Measurements from ENCODE around the gene SMG6. TPM values are rescaled to one million over a fixed set of nuclear protein-coding genes. Genes with fewer than 3 reads are reported as not detected.
A peak's percentile ranks its signal among the peaks of the same experiment; 100 is the strongest.

The SMG6 gene
- total and polyA plus RNA-seq, 2 experiments from 2014 or later = 11.9 to 19.9 TPM

GRCh38 chr17:2335726-2336214 lies 32.2 kb upstream of the SMG6 start:
- 6% methylated on average over 17 of the region's 17 CpGs for WGBS (ENCODE audit: low lambda C conversion rate, missing lambda C conversion rate)
- H3K36me3 ChIP-seq (replicated peaks; ENCODE audit: insufficient read depth, low read depth) = no peaks in the 10 kb centered on the region
- H3K27me3 ChIP-seq = no peaks in the 10 kb centered on the region
- peak overlapping the region; percentile 88 for H3K4me3 ChIP-seq
- no peak for TF ChIP-seq CTCF (IDR thresholded peaks at IDR 0.05; ENCODE audit: poor library complexity)
- no peak for TF ChIP-seq EZH2phosphoT487 (IDR thresholded peaks at IDR 0.05; ENCODE audit: low read depth, severe bottlenecking, unreplicated experiment)
- no peak for TF ChIP-seq EZH2 (IDR thresholded peaks at IDR 0.05; ENCODE audit: borderline replicate concordance)
- H3K9me3 ChIP-seq (ENCODE audit: low read depth) = no peaks in the 10 kb centered on the region
- H4K20me1 ChIP-seq (ENCODE audit: insufficient read depth, poor library complexity, severe bottlenecking) = no peaks in the 10 kb centered on the region
- peak overlapping the region; percentile 56 for H3K27ac ChIP-seq
- DNase-seq (ENCODE audit: low spot score) = peak; percentile 11
- H3K4me1 ChIP-seq (ENCODE audit: insufficient read depth) = peaks cover 8% of the 10 kb centered on the region
- H3K79me2 ChIP-seq = peaks cover 33% of the 10 kb centered on the region
- H2AFZ ChIP-seq = peak overlapping the region; percentile 61
- H3K9me2 ChIP-seq (replicated peaks; ENCODE audit: insufficient read depth) = no peaks in the 10 kb centered on the region
- peak overlapping the region; percentile 97 for H3K4me2 ChIP-seq

GRCh38 chr17:2331303-2331702 lies 27.7 kb upstream of the SMG6 start:
- DNase-seq (ENCODE audit: low spot score) = no peak
- Histone ChIP-seq H3K27me3 (no peaks in the 10 kb centered on the region), H3K4me3 (no peak overlapping the region), H3K27ac (no peak overlapping the region), H3K9me3 (ENCODE audit: low read depth) (no peaks in the 10 kb centered on the region), H3K9me2 (replicated peaks; ENCODE audit: insufficient read depth) (no peaks in the 10 kb centered on the region), H4K20me1 (ENCODE audit: insufficient read depth, poor library complexity, severe bottlenecking) (no peaks in the 10 kb centered on the region), H3K36me3 (replicated peaks; ENCODE audit: insufficient read depth, low read depth) (no peaks in the 10 kb centered on the region), H3K4me1 (ENCODE audit: insufficient read depth) (peaks cover 8% of the 10 kb centered on the region), H2AFZ (no peak overlapping the region), H3K79me2 (peaks cover 28% of the 10 kb centered on the region), H3K4me2 (no peak overlapping the region)
- 58% methylated on average over 3 of the region's 3 CpGs for WGBS (ENCODE audit: low lambda C conversion rate, missing lambda C conversion rate)
- TF ChIP-seq EZH2phosphoT487 (IDR thresholded peaks at IDR 0.05; ENCODE audit: low read depth, severe bottlenecking, unreplicated experiment) (no peak), EZH2 (IDR thresholded peaks at IDR 0.05; ENCODE audit: borderline replicate concordance) (no peak), CTCF (IDR thresholded peaks at IDR 0.05; ENCODE audit: poor library complexity) (no peak)

- no peaks in the 10 kb centered on the region for H3K9me2 ChIP-seq (replicated peaks; ENCODE audit: insufficient read depth)
- WGBS (ENCODE audit: low lambda C conversion rate, missing lambda C conversion rate) = 95% methylated on average over 2 of the region's 2 CpGs
- no peaks in the 10 kb centered on the region for H3K4me1 ChIP-seq (ENCODE audit: insufficient read depth)
- H2AFZ ChIP-seq = no peak overlapping the region
- no peaks in the 10 kb centered on the region for H3K36me3 ChIP-seq (replicated peaks; ENCODE audit: insufficient read depth, low read depth)
- DNase-seq (ENCODE audit: low spot score) = no peak
- no peak for TF ChIP-seq EZH2phosphoT487 (IDR thresholded peaks at IDR 0.05; ENCODE audit: low read depth, severe bottlenecking, unreplicated experiment)
- no peak for TF ChIP-seq EZH2 (IDR thresholded peaks at IDR 0.05; ENCODE audit: borderline replicate concordance)
- TF ChIP-seq CTCF (IDR thresholded peaks at IDR 0.05; ENCODE audit: poor library complexity) = no peak
- no peaks in the 10 kb centered on the region for H3K9me3 ChIP-seq (ENCODE audit: low read depth)
- no peak overlapping the region for H3K27ac ChIP-seq
- no peaks in the 10 kb centered on the region for H3K27me3 ChIP-seq
- no peak overlapping the region for H3K4me3 ChIP-seq
- H3K79me2 ChIP-seq = no peaks in the 10 kb centered on the region
- no peaks in the 10 kb centered on the region for H4K20me1 ChIP-seq (ENCODE audit: insufficient read depth, poor library complexity, severe bottlenecking)
- no peak overlapping the region for H3K4me2 ChIP-seq
Observed at GRCh38 chr17:2323629-2324314, 20.2 kb upstream of the SMG6 start.

Data from hepatocyte (in vitro differentiated cells).